ENCODE data around the gene FGF11. TPM values are rescaled to one million over a fixed set of nuclear protein-coding genes. Genes with fewer than 3 reads are reported as not detected.

Gene FGF11
- total and polyA plus RNA-seq, 2 of the 13 experiments (the other 11 are each of a cell fraction or from before 2014, with no cell fraction given) = 0.20 to 7.6 TPM

DNA sequence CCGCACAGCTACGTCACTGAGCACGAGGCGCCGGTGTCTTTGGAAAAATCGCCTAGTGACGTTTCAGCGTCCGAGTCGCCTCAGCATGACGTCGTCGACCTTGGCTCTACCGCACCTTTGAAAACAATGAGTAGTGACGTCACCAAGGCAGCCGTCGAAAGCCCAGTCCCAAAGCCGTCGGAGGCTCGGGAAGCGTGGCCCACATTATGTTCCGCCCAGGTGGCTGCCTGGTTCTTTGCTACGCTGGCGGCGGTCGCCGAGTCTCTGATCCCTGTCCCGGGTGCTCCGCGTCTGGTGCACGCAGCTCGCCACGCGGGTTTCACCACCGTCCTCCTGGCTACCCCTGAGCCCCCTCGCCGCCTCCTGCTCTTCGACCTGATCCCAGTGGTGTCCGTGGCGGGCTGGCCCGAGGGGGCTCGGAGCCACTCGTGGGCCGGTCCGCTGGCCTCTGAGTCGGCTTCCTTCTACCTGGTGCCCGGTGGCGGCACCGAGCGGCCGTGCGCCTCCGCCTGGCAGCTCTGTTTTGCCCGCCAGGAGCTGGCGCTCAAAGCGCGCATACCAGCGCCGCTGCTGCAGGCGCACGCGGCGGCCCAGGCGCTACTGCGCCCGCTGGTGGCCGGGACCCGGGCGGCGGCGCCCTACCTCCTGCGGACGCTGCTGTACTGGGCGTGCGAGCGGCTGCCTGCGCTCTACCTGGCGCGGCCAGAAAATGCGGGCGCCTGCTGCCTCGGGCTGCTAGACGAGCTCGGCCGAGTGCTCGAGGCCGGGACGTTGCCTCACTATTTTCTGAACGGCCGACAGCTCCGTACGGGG, 2.5 kb upstream of the FGF11 start (continued):
- TF ChIP-seq NCOA1 (CRISPR knock-in tag; IDR thresholded peaks at IDR 0.05) = no peak
- TF ChIP-seq ARNT2 (CRISPR knock-in tag; IDR thresholded peaks at IDR 0.05; ENCODE audit: low read depth) = 0 out of 2 replicates have a peak, but pooled peaks have one; percentile 32
- no peak for TF ChIP-seq POGZ (CRISPR knock-in tag; IDR thresholded peaks at IDR 0.05)
- TF ChIP-seq MYPOP (CRISPR knock-in tag; IDR thresholded peaks at IDR 0.05) = peak; percentile 90
- TF ChIP-seq NFAT5 (CRISPR knock-in tag; IDR thresholded peaks at IDR 0.05) = no peak
- TF ChIP-seq, protein P1, sequence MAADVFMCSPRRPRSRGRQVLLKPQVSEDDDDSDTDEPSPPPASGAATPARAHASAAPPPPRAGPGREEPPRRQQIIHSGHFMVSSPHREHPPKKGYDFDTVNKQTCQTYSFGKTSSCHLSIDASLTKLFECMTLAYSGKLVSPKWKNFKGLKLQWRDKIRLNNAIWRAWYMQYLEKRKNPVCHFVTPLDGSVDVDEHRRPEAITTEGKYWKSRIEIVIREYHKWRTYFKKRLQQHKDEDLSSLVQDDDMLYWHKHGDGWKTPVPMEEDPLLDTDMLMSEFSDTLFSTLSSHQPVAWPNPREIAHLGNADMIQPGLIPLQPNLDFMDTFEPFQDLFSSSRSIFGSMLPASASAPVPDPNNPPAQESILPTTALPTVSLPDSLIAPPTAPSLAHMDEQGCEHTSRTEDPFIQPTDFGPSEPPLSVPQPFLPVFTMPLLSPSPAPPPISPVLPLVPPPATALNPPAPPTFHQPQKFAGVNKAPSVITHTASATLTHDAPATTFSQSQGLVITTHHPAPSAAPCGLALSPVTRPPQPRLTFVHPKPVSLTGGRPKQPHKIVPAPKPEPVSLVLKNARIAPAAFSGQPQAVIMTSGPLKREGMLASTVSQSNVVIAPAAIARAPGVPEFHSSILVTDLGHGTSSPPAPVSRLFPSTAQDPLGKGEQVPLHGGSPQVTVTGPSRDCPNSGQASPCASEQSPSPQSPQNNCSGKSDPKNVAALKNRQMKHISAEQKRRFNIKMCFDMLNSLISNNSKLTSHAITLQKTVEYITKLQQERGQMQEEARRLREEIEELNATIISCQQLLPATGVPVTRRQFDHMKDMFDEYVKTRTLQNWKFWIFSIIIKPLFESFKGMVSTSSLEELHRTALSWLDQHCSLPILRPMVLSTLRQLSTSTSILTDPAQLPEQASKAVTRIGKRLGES (CRISPR knock-in tag; IDR thresholded peaks at IDR 0.05; ENCODE audit: borderline replicate concordance) = no peak
- TF ChIP-seq ZNF770 (CRISPR knock-in tag; IDR thresholded peaks at IDR 0.05) = peak; percentile 50; the same call in 1 of the 2 replicates
- TF ChIP-seq SATB2 (CRISPR knock-in tag; IDR thresholded peaks at IDR 0.05) = no peak
- no peak for TF ChIP-seq TCF7L2 (IDR thresholded peaks at IDR 0.05; ENCODE audit: low read depth, low read length)
- TF ChIP-seq HDAC1 (CRISPR knock-in tag; IDR thresholded peaks at IDR 0.05) = peak; percentile 55; the same call in 1 of the 2 replicates
- TF ChIP-seq, protein P2, sequence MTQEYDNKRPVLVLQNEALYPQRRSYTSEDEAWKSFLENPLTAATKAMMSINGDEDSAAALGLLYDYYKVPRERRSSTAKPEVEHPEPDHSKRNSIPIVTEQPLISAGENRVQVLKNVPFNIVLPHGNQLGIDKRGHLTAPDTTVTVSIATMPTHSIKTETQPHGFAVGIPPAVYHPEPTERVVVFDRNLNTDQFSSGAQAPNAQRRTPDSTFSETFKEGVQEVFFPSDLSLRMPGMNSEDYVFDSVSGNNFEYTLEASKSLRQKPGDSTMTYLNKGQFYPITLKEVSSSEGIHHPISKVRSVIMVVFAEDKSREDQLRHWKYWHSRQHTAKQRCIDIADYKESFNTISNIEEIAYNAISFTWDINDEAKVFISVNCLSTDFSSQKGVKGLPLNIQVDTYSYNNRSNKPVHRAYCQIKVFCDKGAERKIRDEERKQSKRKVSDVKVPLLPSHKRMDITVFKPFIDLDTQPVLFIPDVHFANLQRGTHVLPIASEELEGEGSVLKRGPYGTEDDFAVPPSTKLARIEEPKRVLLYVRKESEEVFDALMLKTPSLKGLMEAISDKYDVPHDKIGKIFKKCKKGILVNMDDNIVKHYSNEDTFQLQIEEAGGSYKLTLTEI (CRISPR knock-in tag; conservative IDR thresholded peaks at IDR 0.05) = no peak
- TF ChIP-seq ZNF672 (CRISPR knock-in tag; IDR thresholded peaks at IDR 0.05) = no peak
- TF ChIP-seq SIX1 (CRISPR knock-in tag; IDR thresholded peaks at IDR 0.05; ENCODE audit: borderline replicate concordance) = no peak
- TF ChIP-seq ZNF552 (CRISPR knock-in tag; IDR thresholded peaks at IDR 0.05; ENCODE audit: borderline replicate concordance) = no peak

Measured in HepG2 (cell line).